ENCODE measurements around the gene PAQR4. TPM values are rescaled to one million over a fixed set of nuclear protein-coding genes. Genes with fewer than 3 reads are reported as not detected.

Gene PAQR4
- polyA plus RNA-seq, 1 of the 3 experiments (the other 2 are of a cell fraction) = 8.8 TPM

DNA sequence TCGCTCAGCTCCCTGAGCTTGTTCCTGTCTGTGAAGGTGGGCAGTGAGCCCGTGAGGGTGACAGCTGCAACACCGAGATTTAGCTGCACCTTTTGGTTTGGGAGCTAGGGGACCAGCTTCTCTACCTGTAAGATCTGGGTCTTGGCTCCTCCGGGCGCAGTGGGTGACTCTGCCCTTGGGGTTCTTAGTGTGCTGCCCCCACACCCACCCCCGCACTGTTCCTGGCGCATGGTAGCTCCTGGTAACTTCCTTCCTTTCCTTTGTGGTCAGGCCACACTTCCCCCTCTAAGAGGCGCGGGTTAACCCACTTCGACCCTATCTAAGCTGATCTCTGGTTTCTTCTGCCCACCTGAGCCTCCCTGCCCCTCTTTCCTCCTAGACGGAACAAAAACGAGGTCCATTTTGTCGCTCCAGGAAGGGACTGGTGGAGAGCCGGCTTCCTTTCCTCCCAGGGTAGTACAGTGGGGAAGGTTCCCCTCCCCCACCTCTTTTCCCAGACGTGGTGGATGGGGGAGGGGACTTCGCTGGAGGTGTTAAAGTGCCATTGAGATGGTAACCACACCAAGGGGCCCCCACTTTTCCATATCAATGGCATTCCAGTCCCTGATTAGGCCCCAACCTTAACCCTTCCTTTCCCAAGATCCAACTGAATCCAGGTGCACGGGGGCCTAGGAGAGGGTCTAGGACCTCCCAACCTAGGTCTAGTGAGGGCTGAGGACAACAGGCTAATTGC lies 39.0 kb downstream of the PAQR4 start:
- H3K27ac ChIP-seq (ENCODE audit: low read depth in 2 of 2, low read length in 1 of 2) = no peak overlapping the region
- no peak overlapping the region for H3K4me2 ChIP-seq
- no peak overlapping the region for H3K9ac ChIP-seq
- POLR2A ChIA-PET = no interaction called here
- H3K9me3 ChIP-seq = no peaks in the 10 kb centered on the region
- no peak overlapping the region for H2AFZ ChIP-seq (ENCODE audit: low read depth)
- no peaks in the 10 kb centered on the region for H3K36me3 ChIP-seq (replicated peaks in 1 of 2; ENCODE audit: control insufficient read depth in 1 of 2, insufficient read depth in 2 of 2, low read length in 1 of 2)
- 76% methylated on average over 13 of the region's 17 CpGs for WGBS (ENCODE audit: low lambda C conversion rate)
- CTCF ChIA-PET = interaction anchor here (0.6 to 8.2 kb wide), 5 partner anchors 12 to 123 kb away, joined by 3 to 72 read pairs (median 3); partner anchors contain the start of genes CLDN6, HCFC1R1, THOC6 and TNFRSF12A
- TF ChIP-seq GABPA (IDR thresholded peaks at IDR 0.05; ENCODE audit: low read depth) (no peak), REST (IDR thresholded peaks at IDR 0.05; ENCODE audit: low read depth, low read length) (no peak), MEF2A (IDR thresholded peaks at IDR 0.05; ENCODE audit: borderline replicate concordance, low read depth) (no peak), MXI1 (IDR thresholded peaks at IDR 0.05; ENCODE audit: low read depth, low read length) (no peak), CHD2 (IDR thresholded peaks at IDR 0.05; ENCODE audit: low read length, partially characterized antibody) (peak; percentile 24)
- TF ChIP-seq, protein P1, sequence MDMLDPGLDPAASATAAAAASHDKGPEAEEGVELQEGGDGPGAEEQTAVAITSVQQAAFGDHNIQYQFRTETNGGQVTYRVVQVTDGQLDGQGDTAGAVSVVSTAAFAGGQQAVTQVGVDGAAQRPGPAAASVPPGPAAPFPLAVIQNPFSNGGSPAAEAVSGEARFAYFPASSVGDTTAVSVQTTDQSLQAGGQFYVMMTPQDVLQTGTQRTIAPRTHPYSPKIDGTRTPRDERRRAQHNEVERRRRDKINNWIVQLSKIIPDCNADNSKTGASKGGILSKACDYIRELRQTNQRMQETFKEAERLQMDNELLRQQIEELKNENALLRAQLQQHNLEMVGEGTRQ (IDR thresholded peaks at IDR 0.05; ENCODE audit: borderline replicate concordance, low read depth, low read length) = no peak
- TF ChIP-seq, protein P2, sequence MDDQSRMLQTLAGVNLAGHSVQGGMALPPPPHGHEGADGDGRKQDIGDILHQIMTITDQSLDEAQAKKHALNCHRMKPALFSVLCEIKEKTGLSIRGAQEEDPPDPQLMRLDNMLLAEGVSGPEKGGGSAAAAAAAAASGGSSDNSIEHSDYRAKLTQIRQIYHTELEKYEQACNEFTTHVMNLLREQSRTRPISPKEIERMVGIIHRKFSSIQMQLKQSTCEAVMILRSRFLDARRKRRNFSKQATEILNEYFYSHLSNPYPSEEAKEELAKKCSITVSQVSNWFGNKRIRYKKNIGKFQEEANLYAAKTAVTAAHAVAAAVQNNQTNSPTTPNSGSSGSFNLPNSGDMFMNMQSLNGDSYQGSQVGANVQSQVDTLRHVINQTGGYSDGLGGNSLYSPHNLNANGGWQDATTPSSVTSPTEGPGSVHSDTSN (IDR thresholded peaks at IDR 0.05) = no peak
- no peak for DNase-seq
- no peak overlapping the region for H3K4me3 ChIP-seq (ENCODE audit: low read depth in 2 of 2, low read length in 1 of 2)
- H3F3A ChIP-seq (replicated peaks; ENCODE audit: insufficient read depth) = no peaks in the 10 kb centered on the region
- no peaks in the 10 kb centered on the region for H4K20me1 ChIP-seq (ENCODE audit: insufficient read depth)
- H3K4me1 ChIP-seq (ENCODE audit: control insufficient read depth in 1 of 2, insufficient read depth in 2 of 2, low read depth in 1 of 2, low read length in 1 of 2) = peaks cover 0 to 3% of the 10 kb centered on the region in 2 experiments; a peak in 1 of 4 replicates
- no peaks in the 10 kb centered on the region for H3K9me2 ChIP-seq
- no peaks in the 10 kb centered on the region for H3K27me3 ChIP-seq (ENCODE audit: insufficient read depth)
- H3K79me2 ChIP-seq (ENCODE audit: insufficient read depth) = no peaks in the 10 kb centered on the region

GRCh38 chr16:3008690-3009037 lies 39.5 kb downstream of the PAQR4 start:
- H3K27me3 ChIP-seq (ENCODE audit: insufficient read depth) = no peaks in the 10 kb centered on the region

More at GRCh38 chr16:3008690-3009037, 39.5 kb downstream of the PAQR4 start:
- ChIA-PET POLR2A (no interaction called here), CTCF (interaction anchor here (0.6 to 8.2 kb wide), 3 partner anchors 12 to 30 kb away, joined by 3 to 72 read pairs (median 10); partner anchors contain the start of genes CLDN6, HCFC1R1, THOC6 and TNFRSF12A)
- TF ChIP-seq RCOR1 (IDR thresholded peaks at IDR 0.05; ENCODE audit: low read length) = no peak
- TF ChIP-seq FOXJ3 (CRISPR knock-in tag; IDR thresholded peaks at IDR 0.05) = no peak
- TF ChIP-seq SIN3A (IDR thresholded peaks at IDR 0.05; ENCODE audit: borderline replicate concordance, low read depth, low read length) = no peak
- no peak for TF ChIP-seq RAD21 (IDR thresholded peaks at IDR 0.05; ENCODE audit: low read length)
- TF ChIP-seq CHD2 (IDR thresholded peaks at IDR 0.05; ENCODE audit: low read length, partially characterized antibody) = no peak
- no peak for TF ChIP-seq POLR2AphosphoS5 (IDR thresholded peaks at IDR 0.05; ENCODE audit: low read depth, low read length)
- TF ChIP-seq JUND (IDR thresholded peaks at IDR 0.05) = no peak
- Histone ChIP-seq H4K20me1 (ENCODE audit: insufficient read depth) (no peaks in the 10 kb centered on the region), H3K9ac (no peak overlapping the region), H3K4me1 (ENCODE audit: control insufficient read depth in 1 of 2, insufficient read depth in 2 of 2, low read depth in 1 of 2, low read length in 1 of 2) (peaks cover 0 to 3% of the 10 kb centered on the region in 2 experiments; a peak in 1 of 4 replicates), H3F3A (replicated peaks; ENCODE audit: insufficient read depth) (no peaks in the 10 kb centered on the region), H3K36me3 (replicated peaks in 1 of 2; ENCODE audit: control insufficient read depth in 1 of 2, insufficient read depth in 2 of 2, low read length in 1 of 2) (no peaks in the 10 kb centered on the region), H3K4me3 (ENCODE audit: low read depth in 2 of 2, low read length in 1 of 2) (no peak overlapping the region), H3K79me2 (ENCODE audit: insufficient read depth) (no peaks in the 10 kb centered on the region), H3K4me2 (no peak overlapping the region), H2AFZ (ENCODE audit: low read depth) (no peak overlapping the region), H3K9me2 (no peaks in the 10 kb centered on the region), H3K27ac (ENCODE audit: low read depth in 2 of 2, low read length in 1 of 2) (no peak overlapping the region), H3K9me3 (no peaks in the 10 kb centered on the region)
- DNase-seq = no peak
- 82% methylated on average over 4 of the region's 4 CpGs for WGBS (ENCODE audit: low lambda C conversion rate)

Measured in SK-N-SH (cell line).